AG08395 (cell line): ENCODE measurements around the gene RMC1.
A peak's percentile ranks its signal among the peaks of the same experiment; 100 is the strongest.
"Not testable (repeated sequence)": the region's sequence is repeated elsewhere in the genome, so short reads cannot be mapped to it uniquely, and the experiment has no call there.

Experiments
- DNase-seq: peaks from one replicate; pipeline ENCODE4 v3.0.0; 2012; ENCODE audit warnings: mixed read lengths, low spot score

Gene RMC1

DNA sequence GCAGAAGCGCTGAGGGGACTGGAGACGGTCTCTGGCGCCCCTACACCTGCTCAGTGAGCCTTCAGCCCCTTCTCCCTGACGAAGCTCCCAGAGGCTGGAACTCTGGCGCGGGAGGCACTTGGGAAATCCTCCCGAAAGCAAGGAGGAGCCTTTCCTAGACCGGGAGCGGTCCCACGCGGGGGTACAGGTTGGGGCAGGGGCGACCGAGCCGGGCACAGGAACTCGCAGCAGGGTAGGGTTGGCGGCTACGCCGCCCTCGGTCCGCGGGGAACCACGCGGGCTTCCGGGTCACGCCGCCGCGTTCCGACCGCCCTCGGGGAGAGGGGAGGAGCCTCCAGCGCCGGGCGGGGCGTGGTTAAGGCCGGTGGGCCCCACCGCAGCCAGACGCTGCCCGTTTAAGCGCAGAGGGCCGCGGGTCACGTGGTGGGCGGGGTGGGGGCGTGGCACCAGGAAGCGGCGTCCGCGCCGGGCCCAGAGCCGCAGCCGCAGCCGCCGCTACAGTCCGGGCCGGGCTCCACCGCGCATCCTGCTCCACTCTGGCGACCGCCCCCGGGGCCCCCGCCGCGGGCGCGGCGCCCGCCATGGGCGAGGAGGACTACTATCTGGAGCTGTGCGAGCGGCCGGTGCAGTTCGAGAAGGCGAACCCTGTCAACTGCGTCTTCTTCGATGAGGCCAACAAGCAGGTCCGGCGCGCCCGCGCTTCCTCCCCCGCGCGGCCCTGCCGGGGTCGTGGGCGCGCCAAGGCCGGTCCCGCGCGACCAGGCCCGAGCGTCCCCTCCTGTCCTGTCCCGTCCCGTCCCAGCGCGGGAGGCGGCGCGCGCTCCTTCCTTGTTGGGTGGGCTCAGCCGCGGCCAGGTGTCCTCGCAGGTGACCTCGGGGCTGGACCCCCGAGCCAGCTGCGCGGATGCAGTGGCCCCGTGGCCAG is at the start of gene RMC1:
Gene RMC1 (plus strand): TSS at position 474 of the 925 bp plus-strand sequence. CDS start 108 bp downstream, at position 582.
- DNase-seq: peak; percentile 97

- peak; percentile 31 for DNase-seq
These were observed 49.6 kb upstream of the RMC1 start for GRCh38 chr18:23453680-23454058.

GRCh38 chr18:23456835-23457234 is 46.5 kb upstream of the RMC1 start:
- no peak for DNase-seq

DNA sequence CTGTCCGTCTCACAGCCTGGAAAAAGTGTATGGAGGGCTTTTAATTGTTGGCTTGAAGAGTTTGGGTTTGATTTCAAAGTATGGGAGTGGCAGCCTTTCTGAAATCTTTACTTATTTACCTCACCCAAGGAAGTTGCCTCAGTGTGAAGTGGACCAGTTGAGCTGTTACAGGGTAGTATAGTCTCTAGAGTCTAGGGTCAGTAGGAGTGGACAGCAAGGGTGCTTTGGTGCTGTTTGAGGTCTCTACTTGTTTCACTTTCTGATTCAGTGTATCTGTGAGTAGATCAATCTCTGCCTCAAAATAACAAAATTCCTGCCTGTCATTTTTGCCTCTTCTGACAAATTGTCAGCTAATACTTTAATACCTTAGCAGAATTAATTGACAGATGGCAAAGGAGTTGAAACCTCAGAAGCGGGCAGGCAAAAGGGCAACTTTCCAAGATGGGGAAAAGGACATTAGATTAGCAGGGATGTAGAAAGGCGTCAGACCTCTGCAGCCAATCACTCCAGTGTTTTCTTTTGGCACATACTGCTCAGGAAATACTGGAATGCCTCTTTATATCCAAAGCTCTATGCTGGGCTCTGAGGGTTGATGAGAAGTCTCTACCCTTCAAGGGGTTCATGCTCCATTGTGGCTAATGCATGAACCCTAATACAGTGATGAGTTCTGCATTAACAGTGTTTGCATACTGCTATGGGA is 44.3 kb upstream of the RMC1 start:
- no peak for DNase-seq

DNA sequence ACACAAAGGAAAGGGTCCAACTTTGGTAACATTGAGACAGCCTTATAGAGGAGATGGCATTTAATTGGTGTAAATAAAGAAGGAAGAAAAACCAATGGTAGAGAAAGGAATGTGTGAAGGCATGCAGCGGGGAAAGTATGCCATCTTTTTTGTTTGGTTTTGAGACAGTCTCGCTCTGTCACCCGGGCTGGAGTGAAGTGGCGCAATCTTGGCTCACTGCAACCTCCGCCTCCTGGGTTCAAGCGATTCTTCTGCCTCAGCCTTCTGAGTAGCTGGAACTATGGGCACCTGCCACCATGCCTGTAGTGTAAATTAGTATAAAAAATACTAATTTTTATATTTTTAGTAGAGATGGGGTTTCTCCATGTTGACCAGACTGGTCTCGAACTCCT is 43.8 kb upstream of the RMC1 start:
- no peak for DNase-seq

DNA sequence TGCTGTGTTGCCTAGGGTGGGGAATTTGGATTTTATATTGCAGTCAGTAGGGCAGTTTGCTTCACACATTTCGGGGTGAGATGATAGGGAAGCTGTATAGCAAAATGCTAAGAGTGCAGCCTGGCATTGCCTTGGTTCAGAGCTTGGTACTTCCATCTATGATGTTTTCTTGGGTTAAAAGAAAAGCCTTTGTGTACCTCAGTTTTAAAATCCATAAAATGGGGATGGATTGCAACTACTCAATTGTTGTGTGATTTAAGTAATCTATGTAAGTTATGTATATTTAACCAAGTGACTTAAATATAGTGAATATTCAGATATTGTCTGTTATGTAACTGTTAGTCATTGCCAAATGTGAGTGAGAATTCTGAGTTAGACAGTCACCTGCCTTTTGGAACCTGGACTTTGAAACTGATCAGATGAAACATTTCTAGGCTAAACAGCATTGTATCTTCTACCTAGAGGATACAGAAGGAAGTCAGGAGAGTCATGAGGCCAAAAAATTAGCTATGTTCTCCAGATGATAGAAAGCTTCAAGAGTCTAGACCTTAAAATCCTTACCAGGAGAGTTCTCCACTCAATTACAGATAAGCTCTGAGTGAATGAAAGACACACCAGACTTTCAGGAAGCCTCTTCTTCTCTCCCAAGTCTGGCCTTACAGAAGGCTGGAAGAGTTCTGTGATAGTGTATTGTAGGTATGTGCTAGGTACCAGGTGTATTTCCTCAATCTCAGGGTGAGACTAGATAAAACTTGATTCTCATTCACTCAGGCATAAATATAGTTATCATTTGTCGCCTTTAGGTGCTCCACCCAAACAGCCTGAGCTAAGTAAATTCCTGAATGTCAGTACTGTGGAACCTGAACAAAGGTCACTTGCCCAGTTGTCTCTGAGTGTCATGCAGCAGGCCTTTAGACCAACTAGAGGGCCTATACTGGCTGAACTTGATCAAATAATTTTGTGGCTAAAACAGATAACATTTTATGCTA is 42.7 kb upstream of the RMC1 start:
- no peak for DNase-seq

DNA sequence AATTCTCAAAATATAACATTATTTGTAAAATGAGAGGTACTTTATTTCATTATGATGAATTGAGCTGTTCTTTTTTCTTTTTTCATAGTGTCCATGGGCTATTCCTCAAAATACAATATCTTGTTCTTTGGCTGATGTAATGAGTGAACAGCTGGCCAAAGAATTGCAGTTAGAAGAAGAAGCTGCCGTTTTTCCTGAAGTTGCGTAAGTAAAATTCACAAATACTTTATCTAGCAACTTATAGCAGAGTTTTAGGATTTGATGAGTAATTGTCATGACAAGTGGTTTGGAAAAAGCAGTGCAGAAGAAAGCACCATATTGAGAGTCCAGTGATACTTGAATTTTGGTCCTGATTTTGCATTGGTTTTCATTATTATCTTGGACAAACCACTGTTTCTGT is 40.4 kb upstream of the RMC1 start:
- DNase-seq: no peak

- DNase-seq: no peak
These were observed 34.4 kb upstream of the RMC1 start for GRCh38 chr18:23468753-23469459.

DNA sequence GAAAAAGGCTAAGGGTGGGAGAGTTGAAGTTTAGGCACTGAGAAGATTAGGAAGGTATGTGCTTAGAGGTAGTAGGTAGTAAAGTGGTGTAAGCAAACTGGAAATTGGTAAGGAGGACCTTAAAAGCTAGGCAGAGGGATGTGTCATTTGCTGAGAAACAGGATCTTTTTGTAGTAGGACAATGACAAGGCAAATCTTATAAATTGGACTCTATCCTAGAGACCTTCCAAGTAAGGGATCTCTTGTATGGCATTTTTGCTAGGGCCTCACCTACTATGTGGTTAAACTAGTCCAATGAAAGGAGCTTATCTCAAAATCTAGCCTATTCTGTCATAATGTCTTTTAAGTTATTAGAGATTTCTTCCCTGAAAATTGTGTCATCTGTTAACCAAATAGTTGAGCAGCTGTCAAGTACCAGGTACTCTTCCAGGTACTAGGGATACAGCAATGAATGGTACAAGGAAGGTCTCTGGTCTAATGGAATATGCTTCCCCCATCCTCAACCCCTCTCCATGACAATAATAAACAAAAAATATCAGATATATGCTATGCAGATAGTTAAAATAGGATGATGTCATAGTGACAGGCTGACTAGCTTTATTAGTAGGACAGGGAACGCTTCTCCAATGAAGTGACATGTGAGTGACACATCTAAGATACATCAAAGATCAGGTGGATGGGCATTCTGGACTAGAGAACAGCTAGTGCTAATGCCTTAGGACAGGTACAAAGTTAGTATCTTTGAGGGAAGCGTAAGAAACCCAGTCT is 32.5 kb upstream of the RMC1 start:
- DNase-seq: no peak

GRCh38 chr18:23471486-23471885 is 31.8 kb upstream of the RMC1 start:
- no peak for DNase-seq

DNA sequence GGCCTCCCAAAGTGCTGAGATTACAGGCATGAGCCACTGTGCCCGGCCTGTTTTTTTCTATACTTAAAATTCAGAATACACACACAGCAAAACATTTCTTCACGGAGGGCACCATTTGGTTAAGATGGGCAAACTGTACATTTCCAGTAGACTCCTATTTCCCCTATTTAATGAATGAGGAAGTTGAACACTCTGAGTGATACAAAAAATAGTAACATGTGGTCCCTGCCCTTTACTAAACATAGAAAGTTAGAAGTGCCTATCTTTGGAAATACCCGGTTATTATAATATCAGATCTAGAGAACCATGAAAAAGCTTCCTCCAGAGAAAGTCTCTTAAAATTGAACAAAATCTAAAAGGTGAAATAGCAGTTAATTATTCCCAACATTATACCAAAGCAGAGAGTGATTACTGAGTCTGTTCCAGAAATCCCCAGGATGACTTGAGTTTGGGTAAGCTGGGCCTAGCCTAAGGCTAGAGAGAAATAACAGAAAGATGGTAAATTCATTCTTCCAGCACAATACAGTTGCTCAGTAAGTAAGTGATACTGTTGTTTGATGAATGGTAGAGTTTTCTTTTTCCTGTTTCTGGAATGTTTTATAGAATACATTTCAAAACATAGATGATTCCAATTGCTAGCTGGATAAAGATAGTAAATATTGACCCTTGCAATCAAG is 23.3 kb upstream of the RMC1 start:
- no peak for DNase-seq

GRCh38 chr18:23484561-23485182 is 18.6 kb upstream of the RMC1 start:
- DNase-seq: no peak

DNA sequence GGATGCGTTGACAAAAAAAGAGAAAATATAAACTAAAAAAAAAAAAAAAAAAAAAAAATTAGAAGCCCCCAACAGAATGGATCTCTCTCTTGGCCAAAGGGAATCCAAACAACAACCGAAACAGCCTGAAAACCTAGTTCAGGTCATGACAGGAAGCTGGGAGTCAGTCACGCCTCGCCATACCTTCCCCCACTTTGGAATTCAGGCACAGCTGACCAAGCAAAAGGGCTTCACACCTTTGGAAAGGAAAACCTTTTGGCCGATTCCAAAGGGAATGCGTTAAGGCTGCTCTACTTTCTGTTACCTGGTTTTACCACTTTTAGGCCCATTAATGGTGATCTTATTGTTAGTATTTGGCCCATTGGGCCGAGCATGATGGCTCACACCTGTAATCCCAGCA is 17.9 kb upstream of the RMC1 start:
- DNase-seq: no peak

DNA sequence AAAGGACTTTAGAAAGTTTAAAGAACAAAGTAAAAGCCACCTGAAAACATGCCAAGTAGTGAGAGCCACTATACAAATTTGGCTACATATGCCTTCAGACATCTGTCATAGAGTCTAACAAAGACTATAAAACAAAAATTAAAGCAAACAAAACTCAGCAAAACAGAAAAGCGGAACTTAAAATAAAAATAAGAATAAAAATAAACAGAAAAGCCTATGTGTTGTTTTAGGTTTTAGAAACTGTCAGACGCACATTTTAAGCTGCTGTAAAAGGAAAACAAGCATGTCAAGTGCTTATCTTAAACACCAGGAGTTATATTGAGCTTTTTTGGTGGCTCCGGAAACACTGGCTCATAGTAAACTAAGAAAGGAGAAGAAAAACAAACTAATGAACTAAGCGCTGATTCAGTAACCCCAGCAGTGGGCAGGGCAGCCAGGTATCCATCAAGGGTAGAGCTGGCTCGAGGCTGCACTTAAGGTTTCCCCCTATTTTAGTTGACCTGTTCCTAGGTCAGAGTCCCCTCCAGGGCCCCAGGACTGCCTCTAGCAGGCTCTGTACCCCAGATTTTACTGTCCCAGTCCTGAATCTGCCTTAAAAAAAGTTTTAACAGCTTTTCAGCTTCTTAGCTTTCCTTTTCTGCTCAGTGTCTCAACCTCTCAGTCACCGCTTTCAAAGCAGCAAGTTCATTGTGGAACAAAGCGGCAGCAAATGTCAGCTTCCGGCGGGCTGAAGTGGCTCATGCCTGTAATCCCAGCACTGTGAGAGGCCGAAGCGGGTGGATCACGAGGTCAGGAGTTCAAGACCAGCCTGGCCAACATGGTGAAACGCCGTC is 15.4 kb upstream of the RMC1 start:
- DNase-seq: no peak

DNA sequence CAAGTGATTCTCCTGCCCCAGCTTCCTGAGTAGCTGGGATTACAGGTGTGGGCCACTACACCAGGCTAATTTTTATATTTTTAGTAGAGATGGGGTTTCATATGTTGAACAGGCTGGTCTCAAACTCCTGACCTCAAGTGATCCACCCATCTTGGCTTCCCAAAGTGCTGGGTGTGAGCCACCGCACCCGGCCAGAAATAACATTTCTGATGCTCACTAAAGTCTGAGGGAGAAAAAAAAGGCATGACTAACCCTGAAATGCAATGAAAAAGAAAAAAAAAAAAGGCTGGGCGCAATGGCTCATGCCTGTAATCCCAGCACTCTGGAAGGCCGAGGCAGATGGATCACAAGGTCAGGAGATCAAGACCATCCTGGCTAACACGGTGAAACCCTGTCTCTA is 13.7 kb upstream of the RMC1 start:
- DNase-seq: not testable (repeated sequence)

DNA sequence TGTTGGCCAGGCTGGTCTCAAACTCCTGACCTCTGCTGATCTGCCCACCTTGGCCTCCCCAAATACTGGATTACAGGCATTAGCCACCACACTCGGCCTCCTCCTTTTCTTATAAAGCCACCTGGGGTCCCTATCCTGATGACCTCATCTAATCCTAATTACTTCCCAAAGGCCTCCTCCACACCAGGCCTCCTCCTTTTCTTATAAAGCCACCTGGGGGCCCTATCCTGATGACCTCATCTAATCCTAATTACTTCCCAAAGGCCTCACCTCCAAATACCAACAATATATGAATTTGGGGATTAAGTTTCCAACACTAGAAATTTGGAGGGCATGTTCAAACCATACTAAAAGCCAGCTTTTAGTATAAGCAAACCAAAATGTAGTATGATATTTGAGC is 9.7 kb upstream of the RMC1 start:
- DNase-seq: no peak

DNA sequence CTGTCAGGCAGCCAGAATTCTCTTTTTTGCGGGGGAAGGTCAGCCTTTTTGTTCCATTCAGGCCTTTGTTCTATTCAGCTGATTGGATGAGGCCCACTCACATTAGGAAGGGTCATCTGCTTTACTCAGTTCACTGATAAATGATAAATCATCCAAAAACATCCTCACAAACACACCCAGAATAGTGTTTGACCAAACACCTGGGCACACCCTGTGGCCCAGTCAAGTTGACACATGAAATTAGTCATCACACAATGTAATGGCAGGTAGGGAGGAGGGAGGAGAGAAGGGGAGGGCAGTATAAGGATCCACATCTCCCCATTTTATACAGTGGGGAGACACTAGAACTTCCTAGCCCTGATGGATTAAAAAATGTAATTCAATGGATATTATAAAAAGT is 8.3 kb upstream of the RMC1 start:
- no peak for DNase-seq

DNA sequence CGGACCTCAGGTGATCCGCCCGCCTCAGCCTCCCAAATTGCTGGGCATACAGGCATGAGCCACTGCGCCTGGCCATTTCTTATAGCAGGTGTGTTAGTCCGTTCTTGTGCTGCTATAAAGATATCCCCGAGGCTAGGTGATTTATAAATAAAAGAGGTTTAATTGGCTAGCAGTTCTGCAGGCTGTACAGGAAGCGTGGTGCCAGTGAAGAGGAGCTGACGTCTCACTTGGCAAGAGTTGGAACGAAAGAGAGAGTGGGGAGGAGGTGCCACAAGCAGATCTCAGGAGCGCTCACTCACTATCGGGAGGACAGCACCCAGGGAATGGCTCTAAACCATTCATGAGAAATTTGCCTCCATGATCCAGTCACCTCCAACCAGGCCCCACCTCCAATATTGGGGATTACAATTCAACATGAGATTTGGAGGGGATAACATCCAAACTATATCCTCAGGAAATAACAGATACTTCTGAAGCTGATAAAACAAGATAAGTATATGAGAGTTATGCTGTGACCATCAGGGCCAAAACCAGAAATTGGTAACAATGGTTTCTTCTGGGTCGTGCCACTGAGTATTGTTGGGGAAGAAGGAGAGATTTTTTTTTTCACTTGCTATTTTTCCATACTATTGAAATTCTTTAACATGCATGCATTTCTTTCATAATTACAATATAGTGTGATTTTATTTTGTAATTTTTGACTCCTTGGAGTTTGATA is 7.4 kb upstream of the RMC1 start:
- no peak for DNase-seq
